Mucosa of rectum (tissue), 2 donors: ENCODE results near the gene ANP32E.
A peak's percentile ranks its signal among the peaks of the same experiment; 100 is the strongest.

Experiments
- H3K27ac ChIP-seq, 2 donors: one replicate each; pipeline ENCODE4 v1.7.0; 2013; ENCODE audit warnings: inconsistent platforms in 2 of 2, low read depth in 2 of 2, low read length in 2 of 2
- H3K27me3 ChIP-seq, 2 donors: one replicate each; pipeline ENCODE4 v1.7.0; 2013; ENCODE audit warnings: low read length in 2 of 2; ENCODE audit not compliant: control insufficient read depth in 2 of 2, insufficient read depth in 2 of 2
- H3K36me3 ChIP-seq, 2 donors: one replicate each; pipeline ENCODE4 v1.7.0; 2013; ENCODE audit warnings: low read length in 2 of 2; ENCODE audit not compliant: control insufficient read depth in 2 of 2, insufficient read depth in 2 of 2
- H3K4me1 ChIP-seq, 2 donors: one replicate each; pipeline ENCODE4 v1.7.0; 2013; ENCODE audit warnings: low read length in 2 of 2, mild to moderate bottlenecking in 1 of 2; ENCODE audit not compliant: control insufficient read depth in 2 of 2, insufficient read depth in 2 of 2
- H3K4me3 ChIP-seq, 2 donors: one replicate each; pipeline ENCODE4 v1.7.0; 2013; ENCODE audit warnings: low read length in 2 of 2
- H3K9ac ChIP-seq, 2 donors: one replicate each; pipeline ENCODE4 v1.7.0; 2013; ENCODE audit warnings: low read length in 2 of 2, low read depth in 1 of 2, mild to moderate bottlenecking in 1 of 2
- H3K9me3 ChIP-seq, 2 donors: one replicate each; pipeline ENCODE4 v1.7.0; 2013; ENCODE audit warnings: low read length in 2 of 2; ENCODE audit not compliant: control insufficient read depth in 2 of 2
- donor health status: healthy.
- donor health status: Normal muscosa, but diverticular disease.

Gene ANP32E

DNA sequence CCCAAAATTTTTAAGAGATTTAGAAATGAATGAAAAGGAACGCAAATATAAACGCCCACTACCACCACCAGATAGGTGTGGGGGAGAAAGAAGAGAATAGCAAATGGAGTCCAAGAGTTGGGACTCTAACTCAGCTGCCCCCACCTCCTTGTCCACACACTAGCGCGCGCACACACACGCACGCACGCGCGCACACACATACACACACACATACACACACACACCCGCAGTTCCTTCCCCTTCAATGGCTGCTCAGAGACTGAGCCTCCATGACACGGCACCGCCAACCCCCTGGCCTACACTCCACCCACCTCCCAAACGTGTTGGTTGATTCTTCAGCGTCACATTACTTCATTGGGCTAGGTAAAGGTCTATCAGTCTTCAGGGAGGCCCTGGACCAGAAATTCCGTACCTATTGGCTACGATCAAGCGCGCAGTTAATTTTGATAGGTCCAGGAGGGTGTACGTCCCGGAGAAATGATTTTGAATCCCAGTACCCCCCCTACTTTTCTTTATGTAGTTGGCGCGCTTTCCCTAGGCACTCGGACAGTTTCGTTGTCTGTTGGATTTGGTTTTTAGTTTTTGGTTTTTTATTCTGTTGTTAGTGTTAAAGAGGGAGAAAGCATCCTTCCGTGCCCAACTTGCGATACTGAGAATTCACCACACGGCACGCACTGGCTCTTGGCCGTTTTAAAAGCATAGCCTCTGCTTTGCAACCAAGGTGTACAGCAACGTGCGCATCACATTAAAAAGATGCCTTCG is at the start of gene ANP32E:
TSS of gene ANP32E (minus strand) at position 261 of the 762 bp plus-strand sequence. CDS start 326 bp downstream, outside the sequence.
- no peaks in the 10 kb centered on the region for H3K9me3 ChIP-seq
- peaks cover 10 to 17% of the 10 kb centered on the region in 2 donors for H3K4me1 ChIP-seq
- peak within 1 kb of the TSS; percentile 83 to 95 for H3K4me3 ChIP-seq
- H3K9ac ChIP-seq: peak within 1 kb of the TSS; percentile 81 to 92
- no peaks in the 10 kb centered on the region for H3K27me3 ChIP-seq
- peak within 1 kb of the TSS; percentile 91 to 94 for H3K27ac ChIP-seq
- no peaks in the 10 kb centered on the region for H3K36me3 ChIP-seq

DNA sequence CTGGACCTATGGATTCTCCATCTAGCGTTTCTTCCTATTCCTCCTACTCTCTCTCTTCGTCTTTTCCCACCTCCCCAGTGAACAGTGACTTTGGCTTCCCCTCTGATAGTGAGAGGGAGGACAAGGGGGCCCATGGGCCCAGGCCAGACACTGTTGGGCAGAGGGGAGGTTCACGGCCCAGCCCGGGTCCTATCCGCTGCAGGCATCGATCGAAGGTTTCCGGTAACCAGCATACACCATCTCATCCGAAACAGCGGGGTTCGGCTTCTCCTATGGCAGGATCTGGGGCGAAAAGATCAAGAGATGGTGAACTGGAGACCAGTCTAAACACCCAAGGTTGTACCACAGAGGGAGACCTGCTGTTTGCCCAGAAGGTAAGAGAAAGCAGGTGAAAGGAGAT is 47.3 kb upstream of the ANP32E start:
- Histone ChIP-seq H3K9me3 (no peaks in the 10 kb centered on the region), H3K9ac (no peak overlapping the region), H3K27ac (no peak overlapping the region), H3K4me1 (peaks cover 19% of the 10 kb centered on the region in 2 donors), H3K4me3 (peak overlapping the region in 1 of 2 donors; percentile 74), H3K36me3 (peaks cover 0 to 7% of the 10 kb centered on the region in 2 donors), H3K27me3 (no peaks in the 10 kb centered on the region)

DNA sequence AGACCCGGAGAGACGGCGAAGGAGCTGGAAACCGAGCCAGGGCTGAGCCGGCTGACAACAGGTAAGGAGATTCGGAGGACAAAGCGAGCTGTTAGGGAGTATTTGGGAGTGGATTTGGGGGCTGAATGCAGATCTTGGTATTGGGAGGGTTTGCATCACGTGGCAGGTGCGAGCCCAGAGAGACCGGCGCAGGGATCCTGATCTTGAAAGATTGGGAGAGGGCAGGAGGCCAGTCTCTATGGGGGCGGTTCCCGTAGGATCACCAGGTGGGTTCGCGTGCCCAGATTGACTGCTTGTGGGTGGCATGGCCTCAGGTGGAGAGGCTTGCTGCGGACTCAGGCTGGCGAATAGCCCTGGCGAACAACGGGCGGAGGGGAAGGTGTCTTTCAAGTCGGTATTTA is 46.6 kb upstream of the ANP32E start:
- Histone ChIP-seq H3K9ac (peak overlapping the region; percentile 24 to 45), H3K4me1 (peaks cover 19% of the 10 kb centered on the region in 2 donors), H3K27ac (peak overlapping the region; percentile 25 to 58), H3K36me3 (peaks cover 0 to 7% of the 10 kb centered on the region in 2 donors), H3K4me3 (peak overlapping the region; percentile 65 to 74), H3K27me3 (no peaks in the 10 kb centered on the region), H3K9me3 (no peaks in the 10 kb centered on the region)

DNA sequence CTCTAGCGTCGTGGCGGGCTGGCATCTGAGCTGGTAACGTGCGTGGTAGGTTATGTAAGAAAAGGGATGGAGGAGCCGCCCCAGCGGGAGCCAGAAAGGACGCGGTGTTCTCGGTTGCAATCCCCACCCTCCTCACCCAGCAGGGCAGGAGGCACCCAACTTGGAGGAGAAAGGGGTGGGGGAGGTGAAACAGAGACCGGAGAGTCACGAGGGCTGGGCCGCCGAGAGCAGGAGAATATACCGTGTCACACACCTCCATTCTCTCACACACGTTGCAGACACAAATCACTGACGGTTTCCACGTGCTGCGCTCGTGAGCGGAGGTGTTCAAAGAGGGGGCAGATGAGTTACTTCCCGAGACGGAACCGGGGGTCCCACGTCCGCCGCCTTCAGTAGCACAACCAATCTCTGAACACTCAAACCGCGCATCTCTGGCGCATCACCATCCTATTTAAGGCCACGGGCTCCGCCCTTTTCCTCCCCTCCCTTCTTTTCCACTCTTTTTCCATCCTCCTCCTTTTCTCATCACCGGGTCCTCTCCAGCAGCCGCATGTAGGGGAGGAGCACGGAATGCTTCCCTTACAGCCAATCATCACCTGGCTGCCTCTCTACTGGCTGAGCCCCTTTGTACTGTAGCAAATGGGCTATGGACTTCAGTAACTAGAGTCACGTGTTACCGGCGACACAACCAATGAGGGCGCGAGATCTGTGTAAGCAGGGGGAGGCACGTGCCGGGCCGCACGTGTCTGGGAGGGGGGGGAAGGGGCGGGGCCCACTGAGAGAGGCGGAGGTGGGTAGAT is 46.0 kb upstream of the ANP32E start, which contains the start of gene CIART:
TSS of gene CIART (plus strand) at position 797 of the 800 bp plus-strand sequence. CDS start 714 bp downstream, outside the sequence.
- no peaks in the 10 kb centered on the region for H3K27me3 ChIP-seq
- peaks cover 0 to 7% of the 10 kb centered on the region in 2 donors for H3K36me3 ChIP-seq
- peak within 1 kb of the TSS; percentile 65 to 80 for H3K4me3 ChIP-seq
- H3K4me1 ChIP-seq: peaks cover 19% of the 10 kb centered on the region in 2 donors
- H3K27ac ChIP-seq: peak within 1 kb of the TSS; percentile 73 to 79
- peak within 1 kb of the TSS; percentile 63 to 66 for H3K9ac ChIP-seq
- no peaks in the 10 kb centered on the region for H3K9me3 ChIP-seq

DNA sequence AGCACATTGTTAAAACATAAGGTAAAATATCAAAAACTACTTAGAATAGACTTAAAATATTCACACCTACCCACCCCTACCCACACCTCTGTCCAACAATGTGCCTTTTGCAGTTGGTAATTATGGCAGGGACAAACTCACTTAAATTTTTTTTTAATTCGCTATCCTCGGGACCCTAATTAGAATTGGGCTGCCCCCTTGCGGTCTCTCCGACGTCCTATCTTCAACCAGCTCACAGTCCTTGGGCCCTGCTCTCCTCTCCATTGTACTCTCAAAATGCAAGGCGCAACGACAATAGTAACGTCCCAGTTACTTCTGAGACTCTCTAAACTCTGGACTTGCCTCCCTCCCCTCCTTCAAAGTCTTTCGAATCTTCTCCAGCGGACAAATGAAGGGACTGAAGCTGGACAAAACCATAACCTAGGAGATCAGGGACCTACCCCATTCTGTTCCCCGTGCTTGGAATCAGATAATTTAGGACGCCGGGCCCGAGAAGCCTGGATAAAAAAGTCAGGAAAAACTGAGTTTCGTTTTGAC is 45.4 kb upstream of the ANP32E start:
- H3K27me3 ChIP-seq: no peaks in the 10 kb centered on the region
- peak overlapping the region; percentile 63 to 66 for H3K9ac ChIP-seq
- H3K4me3 ChIP-seq: peak overlapping the region; percentile 65 to 80
- peaks cover 19% of the 10 kb centered on the region in 2 donors for H3K4me1 ChIP-seq
- peaks cover 0 to 1% of the 10 kb centered on the region in 2 donors for H3K36me3 ChIP-seq
- H3K27ac ChIP-seq: peak overlapping the region; percentile 73 to 79
- H3K9me3 ChIP-seq: no peaks in the 10 kb centered on the region

DNA sequence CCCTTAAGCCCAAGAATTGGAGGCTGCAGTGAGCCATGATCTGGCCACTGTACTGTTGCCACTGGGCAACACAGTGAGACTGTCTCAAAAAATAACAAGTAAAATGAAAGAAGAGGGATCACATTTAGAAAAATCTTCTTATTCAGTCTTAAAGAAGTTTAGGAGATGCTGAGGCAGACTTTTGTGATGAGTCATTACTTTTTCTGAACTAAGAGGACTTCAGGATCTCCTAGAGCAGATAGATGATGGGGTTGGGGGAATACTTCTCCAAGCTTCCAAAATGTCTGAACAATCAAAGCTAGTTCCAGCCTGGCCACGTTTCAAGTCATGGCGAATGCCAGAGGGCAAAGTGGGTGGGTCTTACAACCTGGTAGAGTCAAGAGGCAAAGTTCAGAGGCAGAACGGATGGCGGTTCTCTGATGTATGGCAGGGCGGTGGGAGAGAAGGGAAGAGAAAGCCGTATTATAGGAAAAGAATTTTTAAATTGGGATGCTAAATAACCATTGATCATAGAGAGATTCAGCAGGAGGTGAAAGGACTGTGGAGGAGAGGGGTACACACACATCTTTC is 44.3 kb upstream of the ANP32E start:
- no peaks in the 10 kb centered on the region for H3K9me3 ChIP-seq
- H3K4me3 ChIP-seq: no peak overlapping the region
- no peak overlapping the region for H3K9ac ChIP-seq
- H3K36me3 ChIP-seq: no peaks in the 10 kb centered on the region
- H3K27me3 ChIP-seq: no peaks in the 10 kb centered on the region
- H3K4me1 ChIP-seq: peaks cover 19% of the 10 kb centered on the region in 2 donors
- peak overlapping the region in 1 of 2 donors; percentile 20 for H3K27ac ChIP-seq

DNA sequence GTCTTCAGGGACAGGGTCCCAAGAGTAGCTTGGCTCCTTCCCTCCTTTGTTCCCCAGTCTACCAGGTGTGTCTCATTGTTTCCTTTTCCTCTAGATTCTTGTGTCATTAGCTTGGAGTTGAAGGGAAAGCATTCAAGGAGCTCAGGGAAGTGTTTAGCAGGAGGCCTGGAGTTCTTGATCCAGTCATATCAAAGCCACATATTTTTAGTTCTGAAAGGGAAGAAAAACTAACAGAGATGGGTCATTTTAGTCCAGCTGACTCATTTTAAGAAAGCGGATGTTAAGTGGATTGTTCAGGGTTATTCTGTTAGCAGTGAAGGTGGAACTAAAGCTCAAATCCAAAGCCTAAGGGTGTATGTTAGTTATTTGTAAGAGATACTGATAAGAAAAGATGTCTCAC is 37.4 kb upstream of the ANP32E start:
- peak overlapping the region in 1 of 2 donors; percentile 46 for H3K4me3 ChIP-seq

DNA sequence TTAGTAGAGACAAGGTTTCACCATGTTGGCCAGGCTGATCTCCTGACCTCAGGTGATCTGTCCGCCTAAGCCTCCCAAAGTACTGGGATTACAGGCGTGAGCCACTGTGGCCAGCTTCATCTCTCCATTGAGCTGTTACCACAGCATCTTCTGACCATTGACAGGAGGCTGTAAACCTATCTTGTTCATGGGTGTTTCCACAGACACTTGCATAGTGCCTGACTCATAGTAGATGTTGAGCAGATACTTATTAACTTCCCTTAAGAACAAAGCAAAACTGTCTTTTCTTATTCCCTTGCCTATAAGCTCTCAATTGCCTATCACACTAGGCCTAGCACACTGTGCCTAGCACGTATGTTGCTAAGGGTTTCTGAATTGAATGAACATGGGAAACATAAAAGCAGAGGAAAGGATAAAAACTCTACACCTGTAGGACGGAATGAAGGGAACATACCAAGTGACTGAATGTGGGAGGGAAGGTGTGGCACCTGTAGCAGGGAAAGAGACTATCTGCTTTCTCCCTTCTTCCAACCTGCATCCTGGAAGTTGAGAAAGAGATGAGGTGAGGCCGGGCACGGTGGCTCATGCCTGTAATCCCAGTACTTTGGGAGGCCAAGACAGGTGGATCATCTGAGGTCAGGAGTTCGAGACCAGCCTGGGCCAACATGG is 35.5 kb upstream of the ANP32E start:
- Histone ChIP-seq H3K27ac (peak overlapping the region in 1 of 2 donors; percentile 52), H3K36me3 (peaks cover 7 to 12% of the 10 kb centered on the region in 2 donors), H3K4me3 (no peak overlapping the region), H3K4me1 (peaks cover 10 to 16% of the 10 kb centered on the region in 2 donors), H3K9ac (no peak overlapping the region), H3K27me3 (no peaks in the 10 kb centered on the region), H3K9me3 (no peaks in the 10 kb centered on the region)

More for the DNA sequence above, 37.4 kb upstream of the ANP32E start:
- peaks cover 0 to 5% of the 10 kb centered on the region in 2 donors for H3K4me1 ChIP-seq
- peak overlapping the region in 1 of 2 donors; percentile 10 for H3K27ac ChIP-seq
- H3K27me3 ChIP-seq: no peaks in the 10 kb centered on the region
- H3K9ac ChIP-seq: no peak overlapping the region
- no peaks in the 10 kb centered on the region for H3K9me3 ChIP-seq
- H3K36me3 ChIP-seq: no peaks in the 10 kb centered on the region

DNA sequence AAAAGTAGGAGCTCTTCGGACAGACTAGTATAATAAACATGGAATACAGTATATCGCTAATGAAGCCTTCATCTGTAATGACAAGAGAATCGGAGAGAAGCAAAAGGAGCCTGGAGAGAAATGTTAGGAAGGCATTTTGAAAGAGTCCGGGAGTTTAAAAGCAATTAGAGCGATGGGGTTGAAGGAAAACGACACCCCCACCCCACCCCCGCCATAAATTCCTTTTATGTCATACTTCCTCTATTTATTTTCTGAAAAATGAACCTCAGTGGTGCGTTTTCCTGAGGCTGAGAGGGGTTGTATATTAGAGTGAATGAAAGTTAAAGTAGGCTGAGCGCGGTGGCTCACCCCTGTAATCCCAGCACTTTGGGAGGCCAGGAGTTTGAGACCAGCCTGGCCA is 33.5 kb upstream of the ANP32E start:
- Histone ChIP-seq H3K27me3 (no peaks in the 10 kb centered on the region), H3K9ac (peak overlapping the region; percentile 96 to 99), H3K27ac (peak overlapping the region; percentile 90 to 94), H3K4me3 (peak overlapping the region; percentile 90 to 96), H3K4me1 (peaks cover 10 to 16% of the 10 kb centered on the region in 2 donors), H3K9me3 (no peaks in the 10 kb centered on the region), H3K36me3 (peaks cover 22 to 31% of the 10 kb centered on the region in 2 donors)
